HG02840 (cell line): Measurements from ENCODE around the gene ABCC8.
"Not testable (repeated sequence)": the region's sequence is repeated elsewhere in the genome, so short reads cannot be mapped to it uniquely, and the experiment has no call there.

Experiments used
- ATAC-seq: cut with Tn5 transposase; IDR thresholded peaks from one replicate; pipeline ENCODE4 v1.9.1; 2021; ENCODE audit warnings: mild to moderate bottlenecking, moderate library complexity, moderate number of reproducible peaks; ENCODE audit not compliant: unreplicated experiment, low FRiP score

ABCC8 gene

DNA sequence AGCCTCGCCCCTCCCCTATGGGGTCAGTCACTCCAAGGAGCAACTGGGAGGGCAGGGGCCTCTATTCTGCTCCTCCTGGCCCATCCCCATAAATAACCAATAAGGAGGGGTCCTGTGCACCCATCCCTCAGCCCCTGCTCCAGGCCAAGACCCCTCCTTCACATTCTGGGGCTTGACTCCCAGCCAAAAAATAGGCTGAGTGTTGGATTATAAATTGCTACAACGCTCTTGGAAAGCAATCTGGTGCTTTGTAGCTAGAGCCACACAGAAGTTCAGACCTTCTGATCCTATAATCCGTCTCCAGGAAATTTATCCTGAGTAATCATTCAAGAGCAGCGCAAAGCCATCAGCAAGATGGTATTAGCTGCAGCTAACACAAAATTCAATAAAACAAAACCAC, 42.5 kb downstream of the ABCC8 start:
- no peak for ATAC-seq

DNA sequence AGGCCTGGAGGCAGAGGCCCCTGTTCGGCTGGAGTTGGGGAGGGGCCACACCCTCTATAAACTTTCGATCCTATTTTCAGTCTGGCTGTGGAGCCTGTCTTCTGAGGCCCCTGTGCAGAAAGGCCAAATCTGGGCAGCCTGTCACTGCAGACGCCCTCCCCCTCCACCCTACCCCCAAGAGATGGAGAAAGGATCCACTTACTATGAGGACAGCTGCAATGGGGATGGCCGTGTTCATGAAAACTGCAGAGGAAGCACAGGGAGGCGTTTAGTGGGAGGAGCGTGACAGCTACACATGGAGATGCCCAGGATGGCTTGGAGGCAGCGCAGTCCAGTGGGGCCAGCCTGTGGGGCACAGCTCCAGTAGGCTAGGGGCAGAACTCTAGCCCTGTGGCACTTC, 44.6 kb downstream of the ABCC8 start:
- no peak for ATAC-seq

DNA sequence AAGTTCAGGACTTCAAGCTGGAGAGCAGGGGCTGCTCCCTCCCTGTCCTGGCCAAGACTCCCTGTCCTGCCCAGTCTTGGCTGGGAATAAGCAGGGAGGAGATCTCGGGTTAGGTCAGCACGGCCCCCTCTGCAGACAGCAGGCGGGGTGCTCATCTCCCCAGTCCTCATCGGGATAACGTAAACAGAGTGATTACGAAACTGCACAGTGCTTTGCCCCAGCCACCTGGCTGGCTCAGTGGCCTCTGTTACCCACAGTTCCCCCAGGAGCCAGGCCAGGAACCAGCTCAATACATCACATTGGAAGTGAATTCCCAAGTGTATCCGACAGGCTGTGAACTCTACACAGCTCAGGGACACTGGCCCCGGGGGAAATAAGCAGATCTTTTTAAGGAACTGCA, 45.5 kb downstream of the ABCC8 start:
- ATAC-seq = no peak

DNA sequence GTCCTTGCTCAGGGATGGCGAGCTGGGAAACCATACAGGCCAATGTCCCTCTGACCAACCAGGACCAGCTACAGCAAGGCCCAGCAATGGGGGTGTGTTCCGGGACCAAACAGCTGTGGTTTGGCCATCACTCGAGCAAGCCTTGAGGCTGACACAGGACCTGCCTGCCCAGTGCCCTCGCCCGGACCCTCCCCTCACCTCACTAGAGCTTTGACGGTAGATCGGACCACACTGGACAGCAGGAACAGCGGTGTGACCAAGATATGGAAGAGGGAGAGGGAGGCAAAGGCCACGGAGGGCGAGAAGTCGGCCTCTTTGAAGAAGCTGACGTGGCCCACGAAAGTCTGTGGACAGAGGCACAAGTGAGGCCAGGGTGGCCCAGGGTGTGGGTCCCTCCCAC, 46.0 kb downstream of the ABCC8 start:
- no peak for ATAC-seq

DNA sequence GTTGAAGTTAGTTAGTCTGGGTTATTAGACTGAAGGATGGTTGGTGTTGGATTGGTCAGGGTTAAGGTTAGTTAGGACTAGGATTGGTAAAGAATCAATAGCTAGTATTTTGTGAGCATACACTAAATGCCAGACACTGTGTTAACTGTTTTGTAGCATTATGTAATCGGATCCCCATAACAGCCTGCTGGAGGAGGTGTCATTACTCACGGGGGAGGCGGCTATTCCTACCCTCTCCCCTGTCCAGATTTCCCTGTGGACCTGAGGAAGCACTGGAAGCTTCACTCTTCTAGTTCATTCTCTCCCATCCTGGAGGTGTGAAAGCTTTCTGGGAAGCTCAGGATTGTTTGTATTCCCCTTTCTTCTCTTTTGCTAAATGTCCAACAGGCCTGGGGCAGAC, 47.7 kb downstream of the ABCC8 start:
- no peak for ATAC-seq

DNA sequence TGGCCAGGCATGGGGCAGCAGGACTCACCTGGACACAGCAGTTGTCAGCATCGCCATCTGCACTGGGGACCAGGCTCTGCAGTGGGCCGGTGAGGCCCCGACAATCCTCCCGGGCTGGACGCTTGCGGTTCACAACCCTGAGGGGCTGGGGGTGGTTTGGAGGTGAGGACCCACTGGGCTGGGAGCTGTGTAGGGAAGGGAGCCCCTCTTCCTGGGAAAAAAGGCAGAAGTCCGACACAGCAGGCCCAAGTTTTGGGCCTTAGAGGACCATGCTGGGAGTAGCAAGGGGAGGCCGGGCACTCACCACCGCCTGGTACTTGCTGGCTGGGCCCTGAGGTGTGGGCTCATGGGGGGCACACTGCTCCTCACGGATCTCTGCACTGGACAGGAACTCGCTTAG, 48.4 kb downstream of the ABCC8 start:
- ATAC-seq = no peak

DNA sequence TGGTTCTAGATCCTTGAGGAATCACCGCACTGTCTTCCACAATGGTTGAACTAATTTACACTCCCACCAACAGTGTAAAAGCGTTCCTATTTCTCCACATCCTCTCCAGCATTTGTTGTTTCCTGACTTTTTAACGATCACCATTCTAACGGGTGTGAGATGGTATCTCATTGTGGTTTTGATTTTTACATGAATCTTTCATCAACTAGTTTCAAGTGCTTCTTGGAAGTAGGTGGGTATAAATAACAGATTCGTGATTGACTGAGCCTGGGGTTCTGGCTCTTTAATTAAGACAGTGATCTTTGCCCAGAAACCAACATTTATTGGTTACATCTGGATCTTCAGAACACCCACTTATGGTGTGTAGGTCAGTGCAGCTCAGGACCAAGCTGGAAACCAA, 50.4 kb downstream of the ABCC8 start:
- not testable (repeated sequence) for ATAC-seq

DNA sequence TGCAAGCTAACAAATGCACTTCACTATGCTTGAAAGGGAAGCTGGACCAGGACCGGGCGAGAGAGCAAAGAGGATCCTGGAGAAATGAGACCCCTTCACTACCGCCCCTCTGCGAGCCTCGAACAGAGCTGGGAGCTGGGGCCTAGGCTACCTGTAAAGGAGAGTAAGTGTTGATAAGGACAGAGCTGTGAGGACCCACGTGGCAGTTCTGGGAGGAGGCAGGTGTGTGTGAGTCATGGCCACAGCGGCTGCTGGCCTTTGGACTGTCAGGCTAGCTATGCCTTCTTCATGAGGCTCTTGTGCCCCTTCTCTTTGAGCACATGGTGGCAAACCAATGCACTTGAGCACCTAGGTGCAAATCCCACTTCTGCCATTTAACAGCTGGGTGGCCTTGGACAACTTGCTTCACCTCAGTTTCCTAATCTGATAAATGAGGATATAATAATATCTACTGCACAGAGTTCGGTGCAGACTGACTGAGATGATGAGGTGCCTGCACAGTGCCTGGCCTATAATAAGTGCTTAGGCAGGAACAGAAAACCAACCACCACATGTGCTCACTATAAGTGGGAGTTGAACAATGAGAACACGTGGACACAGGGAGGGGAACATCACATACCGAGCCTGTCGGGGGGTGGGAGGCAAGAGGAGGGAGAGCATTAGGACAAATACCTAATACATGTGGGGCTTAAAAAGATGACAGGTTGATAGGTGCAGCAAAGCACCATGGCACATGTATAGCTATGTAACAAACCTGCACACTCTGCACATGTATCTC, 52.9 kb downstream of the ABCC8 start:
- ATAC-seq = no peak

DNA sequence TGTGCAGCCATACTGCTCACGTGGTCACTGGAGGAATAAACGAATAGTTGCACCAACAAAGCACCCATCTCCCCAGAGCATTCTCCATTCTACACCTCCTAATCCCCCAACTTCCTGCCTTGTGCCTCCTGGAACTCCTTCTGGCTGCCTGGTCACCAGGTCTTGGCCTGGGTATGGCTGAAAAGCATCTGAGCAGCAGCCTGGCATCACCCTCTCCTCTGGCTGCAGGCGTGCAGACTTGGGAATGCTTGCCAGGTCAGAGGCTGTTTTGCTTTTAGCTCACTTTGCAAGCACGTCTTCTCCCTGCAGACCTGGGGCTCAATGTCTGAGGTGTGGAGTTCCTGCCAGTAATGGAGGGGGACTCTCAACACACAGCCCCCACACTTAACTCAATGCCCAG, 54.9 kb downstream of the ABCC8 start:
- no peak for ATAC-seq

DNA sequence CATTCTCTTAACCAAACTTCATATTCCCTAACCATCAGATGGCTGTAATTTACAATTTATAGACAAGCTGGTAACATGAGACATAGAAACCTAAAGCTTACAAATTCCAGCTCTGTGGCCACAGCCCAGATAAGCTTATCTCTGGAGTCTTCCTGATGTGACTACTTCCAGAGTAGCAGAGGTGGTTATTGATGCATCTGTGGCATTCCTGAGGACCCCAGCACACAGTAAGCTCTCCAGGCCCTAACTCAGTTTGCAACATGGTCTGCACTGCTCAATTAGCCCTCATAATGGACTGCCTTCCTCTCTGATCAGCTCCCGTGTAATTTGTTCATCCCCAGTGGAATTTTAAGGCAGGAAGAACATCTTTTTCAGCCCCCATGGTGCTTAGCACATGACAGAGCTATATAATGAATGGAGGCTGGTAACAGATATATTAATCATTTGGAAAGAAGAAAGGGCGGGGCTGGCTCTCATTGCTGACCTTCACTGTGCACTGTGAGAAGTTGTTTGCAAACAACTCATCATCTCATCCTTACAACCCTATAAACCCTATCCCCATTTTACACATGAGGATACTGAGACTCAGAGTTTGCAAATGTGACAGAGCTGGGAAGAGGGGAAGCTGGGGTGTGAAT, 58.1 kb downstream of the ABCC8 start:
- no peak for ATAC-seq

DNA sequence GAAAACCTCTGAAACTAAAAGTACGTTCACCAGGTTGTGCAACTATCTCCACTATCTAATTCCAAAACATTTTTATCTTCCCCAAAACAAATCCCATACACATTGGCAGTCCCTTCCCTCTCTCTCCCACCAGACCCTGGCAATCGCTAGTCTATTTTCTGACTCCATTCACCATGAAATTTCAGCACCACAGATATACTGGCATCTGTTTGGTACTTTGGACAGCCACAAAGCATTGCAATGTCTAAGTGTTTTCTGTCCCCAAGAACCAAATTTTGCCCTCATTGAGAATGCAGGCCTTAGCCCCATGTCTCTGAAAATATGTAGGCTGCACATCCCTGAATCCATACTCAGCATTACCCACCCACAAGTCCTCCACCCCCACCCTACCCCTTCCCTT, 60.2 kb downstream of the ABCC8 start:
- ATAC-seq = no peak

DNA sequence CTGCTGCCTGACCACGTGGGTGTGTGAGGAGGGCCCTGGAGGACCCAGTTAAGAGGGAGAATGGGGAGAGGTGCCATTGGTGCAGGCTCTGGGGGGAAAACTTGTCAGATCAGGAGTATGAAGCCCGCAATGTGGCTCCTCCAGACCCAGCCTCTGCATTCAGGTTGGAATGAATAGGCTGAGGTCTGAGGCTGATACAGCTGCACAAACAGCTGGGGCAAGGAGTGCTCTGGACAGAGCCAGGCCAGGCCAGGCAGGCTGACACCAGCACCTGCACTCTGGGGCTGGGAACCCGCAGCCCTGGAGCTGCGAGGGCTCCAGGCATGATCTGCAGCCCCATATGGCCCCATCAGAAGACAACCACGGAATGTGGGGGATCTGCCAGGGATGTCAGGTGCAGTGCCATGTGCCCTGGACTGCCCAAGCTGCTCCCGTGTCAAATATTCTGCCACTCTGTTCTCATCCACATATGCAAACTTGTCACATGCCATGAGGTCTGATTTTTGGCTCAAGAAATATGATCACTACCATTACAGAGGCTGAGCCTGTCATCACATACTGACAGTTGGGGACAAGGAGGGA, 61.0 kb downstream of the ABCC8 start:
- no peak for ATAC-seq

DNA sequence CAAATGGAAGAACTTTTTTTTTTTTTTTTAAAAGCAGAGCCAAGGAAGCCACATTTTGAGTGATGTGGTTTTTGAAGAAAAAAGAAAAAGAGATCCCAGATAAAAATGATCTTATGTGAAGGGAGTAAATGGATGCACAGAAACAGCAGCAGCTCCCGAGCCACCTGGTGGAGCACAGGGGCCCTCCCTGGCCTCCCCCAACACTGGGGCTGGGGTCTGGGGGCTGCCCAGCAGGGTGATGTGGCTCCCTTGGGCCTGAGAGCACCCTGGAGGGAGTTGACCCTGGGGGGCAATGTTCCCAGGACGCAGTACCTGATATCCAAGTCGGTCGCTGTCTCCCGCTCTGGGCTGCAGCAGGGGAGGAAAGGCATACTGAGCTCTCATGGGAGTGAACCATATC, 61.7 kb downstream of the ABCC8 start:
- ATAC-seq = no peak

DNA sequence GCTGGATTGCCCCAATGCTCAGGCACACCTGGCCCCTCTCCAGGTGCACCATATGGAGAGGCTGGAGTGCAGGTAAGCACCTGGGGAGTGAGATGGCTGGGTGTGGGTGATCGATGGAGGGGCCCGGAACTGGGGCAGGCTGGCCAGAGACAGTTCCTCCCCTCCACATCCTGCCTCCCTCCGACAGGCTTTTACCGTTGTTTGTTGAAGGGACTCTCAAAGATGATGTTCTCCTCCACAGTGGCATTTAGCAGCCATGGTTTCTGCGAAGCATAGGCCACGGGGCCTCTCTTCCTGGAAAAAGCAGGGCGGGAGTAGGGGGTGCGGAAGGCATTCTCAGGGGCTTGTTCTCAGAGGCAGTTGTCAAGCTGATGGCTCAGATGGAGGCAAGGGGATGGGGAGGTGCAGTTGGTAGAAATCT, 62.3 kb downstream of the ABCC8 start:
- no peak for ATAC-seq

DNA sequence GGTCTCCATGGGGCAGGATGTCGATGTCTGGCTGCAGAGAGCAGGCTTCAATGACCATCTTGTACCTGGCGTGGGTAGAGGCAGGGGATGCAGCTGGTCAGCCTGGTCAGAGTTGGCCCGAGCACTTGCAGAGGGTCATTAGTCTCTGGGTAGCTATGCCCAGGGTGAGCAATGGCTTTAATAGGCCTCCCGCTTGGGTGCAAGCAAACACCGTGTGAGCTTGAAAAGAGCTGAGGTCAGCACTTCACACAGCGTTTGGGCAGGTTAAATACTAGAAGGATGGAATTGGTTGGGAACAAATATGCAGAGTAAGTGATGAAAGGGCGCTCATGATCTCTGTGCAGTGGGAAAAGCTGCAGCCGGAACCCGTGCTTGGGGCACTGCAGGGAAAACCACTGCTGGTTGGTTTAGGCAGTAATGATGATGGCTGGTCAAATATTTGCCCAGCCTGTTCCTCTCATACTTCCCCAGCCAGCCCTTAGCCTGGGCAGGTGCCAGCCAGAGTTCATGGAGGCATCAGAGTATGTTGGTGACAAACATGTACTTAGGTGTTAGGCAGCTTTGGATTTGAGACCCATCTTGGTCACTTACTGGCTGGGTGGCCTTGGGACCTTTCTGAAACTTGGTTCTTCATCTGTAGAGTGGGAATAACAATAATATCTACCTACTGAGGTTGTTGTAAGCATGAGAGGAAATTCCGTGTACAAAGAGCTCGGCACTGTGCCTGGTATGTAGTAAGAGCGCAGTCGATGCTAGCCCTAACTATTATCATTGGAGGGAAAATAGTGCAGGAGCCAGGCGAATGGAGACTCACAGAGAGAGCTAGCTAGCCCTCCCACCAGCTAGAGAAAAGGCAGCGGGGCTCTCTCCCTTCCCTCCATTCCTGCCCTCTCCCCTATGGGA, 63.0 kb downstream of the ABCC8 start:
- ATAC-seq = no peak

DNA sequence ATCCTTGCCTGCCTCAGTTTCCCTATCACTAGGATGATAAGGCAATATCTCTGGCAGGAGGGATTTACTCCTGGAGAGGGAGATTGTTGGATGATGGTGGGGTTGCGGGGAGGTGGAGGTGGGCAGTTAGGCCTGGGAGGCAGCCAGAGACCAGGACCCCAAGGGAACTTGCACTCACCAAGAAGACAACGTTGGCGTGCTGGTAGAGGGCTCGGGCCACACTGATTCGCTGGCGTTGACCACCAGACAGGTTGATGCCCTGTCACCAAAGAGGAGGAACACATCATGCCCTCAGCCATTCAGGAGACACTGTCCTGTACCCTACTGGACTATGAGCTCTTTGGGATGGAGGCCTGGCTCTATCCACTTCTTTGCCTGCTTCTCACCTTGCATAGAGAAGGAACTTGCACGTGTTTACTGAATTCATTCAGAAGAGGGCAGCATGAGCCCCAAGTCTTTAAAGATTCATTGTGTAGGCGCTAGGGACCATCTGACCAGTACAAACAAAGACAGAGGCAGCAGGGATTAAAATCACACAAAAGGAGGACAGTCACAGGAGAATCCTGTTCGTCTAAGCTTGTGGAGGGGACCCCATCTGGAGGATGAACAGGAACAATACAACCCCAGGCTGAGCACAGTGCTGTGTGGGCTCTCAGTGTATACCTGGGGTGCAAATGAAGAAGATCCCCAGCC, 64.0 kb downstream of the ABCC8 start:
- no peak for ATAC-seq

DNA sequence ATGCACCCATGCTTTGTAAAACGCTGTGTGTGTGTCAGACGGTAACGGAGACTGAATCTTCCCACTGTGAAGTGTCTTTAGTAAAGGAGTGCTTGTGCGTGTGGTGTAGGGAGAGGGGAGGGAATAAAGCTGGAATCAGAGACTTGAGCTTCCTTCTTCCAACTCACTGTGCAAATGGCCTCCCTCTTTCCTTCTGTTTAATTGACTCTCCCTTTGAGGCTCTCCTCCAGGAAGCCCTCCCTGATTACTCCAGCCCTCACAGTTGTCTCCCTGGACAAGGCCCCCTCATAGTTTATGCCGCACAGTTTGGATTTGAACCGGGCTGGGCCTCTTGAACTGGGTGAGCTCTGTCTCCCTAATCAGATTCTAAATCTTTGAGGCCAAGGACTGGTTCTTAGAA, 65.2 kb downstream of the ABCC8 start:
- ATAC-seq = no peak

DNA sequence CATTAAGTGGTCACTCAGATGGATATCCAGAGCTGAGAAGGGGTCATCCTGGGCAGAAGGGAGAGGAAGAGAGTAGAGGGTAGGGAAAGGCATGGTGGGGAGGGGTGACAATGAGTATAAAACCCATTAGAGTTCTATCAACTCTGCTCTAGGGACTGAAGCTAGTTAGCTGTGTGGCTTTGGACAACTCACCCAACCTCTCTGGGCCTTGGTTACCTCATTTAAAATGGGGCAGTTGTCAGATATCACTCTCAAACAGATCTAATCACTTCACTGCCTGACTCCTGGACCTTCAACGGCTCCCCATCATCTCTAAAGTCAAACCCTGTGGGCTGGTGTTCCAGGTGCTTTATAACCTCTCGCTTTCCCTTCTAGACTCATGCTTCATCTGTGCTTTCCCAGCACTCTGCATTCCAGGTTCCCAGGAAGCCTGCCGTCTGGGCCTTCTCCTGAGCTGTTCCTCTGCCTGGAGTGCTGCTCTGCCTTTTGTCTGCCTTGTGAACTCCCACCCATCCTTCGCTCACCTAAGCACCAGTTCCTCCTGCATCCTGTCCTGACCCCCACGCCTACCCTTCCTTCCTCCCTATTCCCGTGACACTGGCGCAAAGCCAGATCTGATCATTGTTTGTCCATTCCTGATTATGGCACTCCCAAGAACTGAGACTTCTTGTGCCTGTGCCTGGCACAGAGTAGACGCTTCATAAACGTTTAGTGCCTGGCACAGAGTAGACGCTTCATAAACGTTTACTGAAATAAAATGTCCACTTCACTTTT, 65.9 kb downstream of the ABCC8 start:
- no peak for ATAC-seq

DNA sequence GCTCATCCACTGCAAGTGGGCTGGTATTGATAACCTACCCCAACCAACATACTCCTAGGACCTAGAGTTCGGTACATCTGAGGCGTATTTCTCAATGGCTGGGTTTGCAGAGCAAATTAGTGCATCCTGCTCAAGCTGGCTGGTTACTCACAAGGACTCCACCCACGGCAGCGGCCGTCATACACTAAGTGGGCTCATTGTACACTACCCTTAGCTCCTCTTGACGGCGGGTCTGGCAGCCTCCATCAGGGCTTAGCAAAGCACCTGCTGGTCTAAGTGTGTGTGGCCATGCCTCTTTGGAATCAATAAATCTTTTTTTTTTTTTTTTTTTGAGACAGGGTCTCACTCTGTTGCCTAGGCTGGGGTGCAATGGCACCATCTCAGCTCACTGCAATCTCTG, 68.0 kb downstream of the ABCC8 start:
- ATAC-seq = no peak

DNA sequence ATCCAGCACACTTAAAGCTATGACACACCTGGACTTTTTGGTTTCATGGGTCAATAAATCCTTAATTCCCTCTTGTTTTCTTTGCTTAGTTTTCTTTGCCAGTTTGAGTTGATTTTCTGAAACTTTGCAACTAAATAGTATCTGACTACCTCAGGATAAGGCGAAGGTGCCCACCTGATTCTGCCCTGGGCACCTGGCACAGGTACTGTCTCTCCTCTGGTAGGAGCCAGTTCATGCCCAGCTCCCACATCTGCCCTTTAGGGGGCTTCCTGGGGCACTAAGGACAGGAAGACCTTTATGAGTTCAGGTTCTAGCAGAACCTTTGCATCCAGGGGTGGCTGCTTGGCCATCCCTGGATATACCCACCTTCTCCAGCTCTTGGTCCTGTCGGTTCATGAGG, 68.6 kb downstream of the ABCC8 start:
- no peak for ATAC-seq
